ENCODE measurements around the gene PCA3.

The PCA3 gene

DNA sequence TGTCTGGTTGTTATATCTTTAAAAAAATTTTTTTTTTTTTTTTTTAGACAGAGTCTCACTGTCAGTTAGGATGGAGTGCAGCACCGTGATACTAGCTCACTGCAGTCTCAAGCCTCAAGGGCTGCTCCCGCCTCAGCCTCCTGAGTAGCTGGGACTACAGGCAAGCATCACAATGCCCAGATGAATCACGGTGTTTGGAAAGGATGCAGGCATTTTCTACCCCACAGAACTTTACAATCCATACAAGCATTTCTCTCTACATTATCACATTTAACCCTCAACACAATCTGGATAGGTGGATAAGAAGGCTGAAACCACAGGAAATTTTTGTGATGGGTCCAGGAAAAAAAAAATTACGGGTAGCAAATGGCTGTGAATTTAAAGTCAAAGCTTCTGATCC is 5.8 kb upstream of the PCA3 start:
- no peak for DNase-seq

DNA sequence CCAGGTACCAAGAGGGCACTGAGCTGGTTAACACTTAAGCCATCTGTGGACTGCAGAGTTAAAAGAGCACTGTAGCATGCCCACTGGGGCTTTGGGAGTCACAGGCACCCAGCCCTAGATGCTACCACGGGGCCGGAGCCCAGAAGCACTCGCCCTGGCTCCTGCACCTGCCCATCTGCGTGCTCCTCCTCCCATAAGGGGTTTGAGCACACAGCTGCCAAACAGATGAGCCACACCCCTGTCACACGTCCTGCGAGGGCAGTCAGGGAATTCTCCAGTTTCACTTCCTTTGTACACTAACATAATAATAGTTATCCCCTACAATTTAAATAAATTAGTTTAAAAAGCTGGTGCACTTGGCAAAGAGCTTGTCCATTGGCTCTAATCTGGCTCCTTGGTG is 4.5 kb upstream of the PCA3 start:
- DNase-seq: no peak

DNA sequence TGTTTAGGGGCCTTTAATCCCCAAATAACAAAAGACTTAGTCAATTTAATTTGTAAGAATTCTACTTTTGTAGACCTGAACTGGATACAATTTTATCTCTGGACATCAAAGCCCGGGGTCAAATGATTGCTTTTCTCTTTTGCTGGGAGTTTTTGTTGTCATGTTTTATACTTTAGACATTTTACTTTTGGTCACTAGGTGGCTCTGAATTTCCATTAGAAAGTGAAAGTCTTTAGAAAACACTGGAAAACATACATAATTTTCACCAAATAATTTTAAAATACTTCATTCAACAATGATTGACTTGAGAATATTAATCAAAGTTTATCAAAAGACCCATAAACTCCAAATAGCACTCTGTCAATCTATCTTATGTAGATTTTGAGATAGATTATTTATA is 2.8 kb upstream of the PCA3 start:
- no peak for DNase-seq

DNA sequence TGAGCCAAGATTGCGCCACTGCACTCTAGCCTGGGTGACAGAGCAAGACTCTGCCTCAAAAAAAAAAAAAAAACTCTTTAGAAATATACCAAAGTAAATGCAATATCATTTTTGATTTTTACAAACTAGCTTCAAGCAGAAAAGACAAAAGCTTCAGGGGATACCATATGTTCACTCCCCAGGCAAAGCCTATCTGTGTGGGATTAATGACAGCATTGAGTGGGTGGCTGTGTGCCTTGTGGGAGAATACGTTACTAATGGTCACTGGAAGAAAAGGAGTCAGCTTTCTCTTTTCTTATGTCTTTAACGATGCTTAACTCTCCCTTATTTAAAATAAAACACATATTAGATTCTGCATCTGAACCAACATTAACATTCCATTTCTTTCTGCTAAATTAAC is 1.9 kb downstream of the PCA3 start:
- no peak for DNase-seq

DNA sequence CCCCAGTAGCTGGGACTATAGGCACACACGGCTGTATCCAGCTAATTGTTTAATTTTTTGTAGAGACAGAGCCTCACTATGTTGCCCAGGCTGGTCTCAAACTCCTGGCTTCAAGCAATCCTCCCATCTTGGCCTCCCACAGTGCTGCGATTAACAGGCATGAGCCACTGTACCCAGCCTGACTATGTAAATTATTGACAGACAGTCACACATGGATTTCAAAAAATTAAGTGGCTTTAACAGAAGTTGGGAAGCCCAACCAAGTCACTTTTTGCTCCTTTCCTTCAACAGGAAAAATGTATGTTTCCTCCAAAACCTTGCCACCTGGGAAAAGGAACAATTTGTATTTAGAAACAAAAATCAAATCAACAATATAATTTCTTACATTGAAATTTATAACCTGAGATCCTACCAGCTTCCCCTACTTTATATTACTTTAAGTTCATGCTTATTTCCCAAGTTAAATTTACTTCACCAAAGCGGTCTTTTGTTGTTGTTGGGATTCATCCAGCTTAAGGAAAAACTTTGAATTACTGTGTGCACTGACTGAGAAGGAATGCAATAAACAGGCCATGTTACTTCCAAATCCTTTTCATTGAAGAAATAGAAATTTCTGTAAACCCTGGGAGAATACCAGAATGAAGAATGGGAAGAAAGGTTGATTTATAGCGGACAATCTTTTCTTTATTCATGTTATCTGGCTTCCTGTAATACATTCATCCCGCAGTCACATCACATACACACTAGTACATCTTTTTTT is 8.6 kb downstream of the PCA3 start:
- DNase-seq: no peak

DNA sequence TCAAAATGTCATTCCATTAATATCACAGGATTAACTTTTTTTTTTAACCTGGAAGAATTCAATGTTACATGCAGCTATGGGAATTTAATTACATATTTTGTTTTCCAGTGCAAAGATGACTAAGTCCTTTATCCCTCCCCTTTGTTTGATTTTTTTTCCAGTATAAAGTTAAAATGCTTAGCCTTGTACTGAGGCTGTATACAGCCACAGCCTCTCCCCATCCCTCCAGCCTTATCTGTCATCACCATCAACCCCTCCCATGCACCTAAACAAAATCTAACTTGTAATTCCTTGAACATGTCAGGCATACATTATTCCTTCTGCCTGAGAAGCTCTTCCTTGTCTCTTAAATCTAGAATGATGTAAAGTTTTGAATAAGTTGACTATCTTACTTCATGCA is 20.6 kb downstream of the PCA3 start:
- DNase-seq: no peak

DNA sequence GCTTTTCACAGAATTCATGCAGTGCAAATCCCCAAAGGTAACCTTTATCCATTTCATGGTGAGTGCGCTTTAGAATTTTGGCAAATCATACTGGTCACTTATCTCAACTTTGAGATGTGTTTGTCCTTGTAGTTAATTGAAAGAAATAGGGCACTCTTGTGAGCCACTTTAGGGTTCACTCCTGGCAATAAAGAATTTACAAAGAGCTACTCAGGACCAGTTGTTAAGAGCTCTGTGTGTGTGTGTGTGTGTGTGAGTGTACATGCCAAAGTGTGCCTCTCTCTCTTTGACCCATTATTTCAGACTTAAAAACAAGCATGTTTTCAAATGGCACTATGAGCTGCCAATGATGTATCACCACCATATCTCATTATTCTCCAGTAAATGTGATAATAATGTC is 21.3 kb downstream of the PCA3 start:
- DNase-seq: no peak

DNA sequence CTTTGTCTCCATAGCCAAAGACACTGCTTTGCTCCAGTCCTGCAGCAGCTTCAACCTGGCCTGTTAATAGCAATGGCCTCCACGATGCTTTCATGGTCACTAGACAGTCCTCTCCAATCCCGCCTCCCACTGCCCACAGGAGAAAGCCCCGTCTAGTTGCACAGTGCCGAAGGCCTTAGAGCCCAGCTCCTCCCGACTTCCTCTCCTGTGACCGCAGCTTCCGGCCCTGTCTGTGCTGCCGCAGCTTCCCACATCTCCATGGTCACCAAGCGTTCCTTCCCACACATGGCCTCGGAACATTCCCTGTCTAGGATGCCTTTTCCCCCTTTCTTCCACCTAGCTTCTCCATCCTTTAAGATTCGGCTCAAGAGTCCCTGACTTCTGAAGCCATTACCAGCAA is 23.4 kb downstream of the PCA3 start:
- no peak for DNase-seq

DNA sequence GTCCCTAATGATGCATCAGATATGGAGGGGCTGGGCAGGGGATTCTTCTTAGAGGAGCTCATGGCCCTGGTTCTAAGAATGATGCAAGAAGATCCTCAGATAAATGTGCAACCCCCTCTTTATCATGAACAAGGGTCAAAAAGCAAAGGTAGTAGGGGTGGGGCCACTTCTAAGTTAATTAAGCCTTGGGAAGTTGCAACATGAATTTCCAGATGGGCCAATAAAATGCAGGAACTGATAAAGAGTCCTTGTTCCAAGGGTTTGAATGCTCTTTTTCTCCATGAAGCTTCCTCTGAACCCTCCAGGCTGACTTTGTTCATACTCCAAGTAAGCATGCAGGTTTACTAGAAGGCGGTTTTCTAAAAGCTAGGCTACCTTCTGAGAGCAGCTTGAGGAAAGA is 25.6 kb downstream of the PCA3 start:
- DNase-seq: no peak

DNA sequence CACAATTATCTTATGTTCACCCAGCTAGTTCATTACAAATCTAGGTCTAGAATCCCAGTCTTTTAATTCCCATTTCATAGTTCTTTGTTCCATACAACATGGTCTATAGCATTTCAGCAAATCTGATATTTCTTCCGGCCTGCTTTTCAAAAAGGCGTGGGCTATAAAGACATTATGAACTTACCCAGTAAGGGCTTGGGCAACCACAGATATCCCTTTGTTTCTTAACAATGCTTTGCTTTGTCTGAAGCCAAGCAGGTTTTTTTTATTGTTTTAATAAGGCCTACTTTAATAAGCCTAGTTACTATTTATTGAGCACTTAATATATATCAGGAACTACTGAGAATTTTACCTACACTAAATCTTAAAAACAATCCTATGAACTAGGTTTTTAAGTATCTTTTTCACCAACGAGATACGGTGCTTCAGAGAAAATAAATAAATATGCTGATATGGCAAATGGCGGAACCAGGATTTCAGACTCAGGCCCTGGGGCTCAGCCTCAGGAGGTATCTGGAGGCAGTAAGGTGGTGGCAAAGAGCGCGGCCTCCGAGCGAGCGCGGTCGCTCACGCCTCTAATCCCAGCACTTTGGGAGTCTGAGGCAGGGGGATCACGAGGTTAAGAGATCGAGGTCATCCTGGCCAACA is 29.7 kb downstream of the PCA3 start:
- no peak for DNase-seq

DNA sequence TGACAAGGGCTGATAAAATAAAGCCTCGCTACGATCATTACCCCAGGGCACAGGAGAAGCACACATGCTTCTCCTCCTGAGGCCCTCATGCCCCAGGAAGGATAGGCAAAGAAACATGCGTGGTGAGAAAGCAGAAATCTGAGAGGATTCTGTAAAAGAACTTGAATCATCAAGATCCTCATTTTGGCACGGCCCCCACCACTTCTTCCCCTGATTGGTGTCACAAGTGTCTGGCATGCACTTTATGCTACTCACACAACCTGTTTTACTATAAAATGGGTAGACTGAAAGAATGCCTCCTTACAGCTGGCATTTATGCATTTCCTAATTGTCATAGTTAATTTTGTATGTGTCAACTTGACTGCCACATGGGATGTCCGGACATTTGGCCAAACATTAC is 32.1 kb downstream of the PCA3 start:
- DNase-seq: no peak

DNA sequence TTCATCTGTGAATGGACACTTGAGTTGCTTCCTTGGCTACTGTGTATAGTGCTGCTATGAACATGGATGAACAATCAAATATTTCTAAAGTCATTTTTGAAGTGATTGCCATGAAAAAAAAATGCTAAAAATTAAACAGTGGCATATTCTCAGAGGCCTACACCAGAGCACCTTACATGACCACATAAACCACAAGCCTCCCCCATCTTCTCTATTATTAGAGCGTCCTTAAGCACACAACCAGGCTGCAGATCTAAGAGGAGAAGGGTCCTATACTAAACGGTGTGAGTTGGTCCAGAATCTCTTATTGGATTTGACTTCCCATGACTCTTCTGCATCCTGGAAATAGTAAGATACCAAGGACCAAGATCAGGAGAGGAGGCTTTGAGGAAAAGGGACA is 34.3 kb downstream of the PCA3 start:
- no peak for DNase-seq

DNA sequence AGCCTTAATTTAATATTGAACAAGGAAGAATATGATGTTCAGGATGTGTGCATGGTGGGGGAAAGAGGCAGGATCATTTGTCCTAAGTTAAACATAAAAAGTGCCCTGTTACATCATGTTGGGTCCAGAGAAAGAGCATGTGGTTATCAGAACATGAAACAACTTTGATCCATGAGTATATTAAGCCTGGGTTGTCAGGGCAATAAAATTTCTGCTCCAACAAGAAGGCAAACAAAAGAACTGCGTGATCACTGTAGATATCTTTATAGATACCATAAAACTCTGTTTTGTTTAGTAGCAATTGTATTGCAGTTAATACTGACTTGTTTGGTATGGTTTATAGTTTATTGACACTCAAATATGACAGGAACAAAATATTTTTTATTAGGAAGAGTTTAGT is 35.2 kb downstream of the PCA3 start:
- no peak for DNase-seq

DNA sequence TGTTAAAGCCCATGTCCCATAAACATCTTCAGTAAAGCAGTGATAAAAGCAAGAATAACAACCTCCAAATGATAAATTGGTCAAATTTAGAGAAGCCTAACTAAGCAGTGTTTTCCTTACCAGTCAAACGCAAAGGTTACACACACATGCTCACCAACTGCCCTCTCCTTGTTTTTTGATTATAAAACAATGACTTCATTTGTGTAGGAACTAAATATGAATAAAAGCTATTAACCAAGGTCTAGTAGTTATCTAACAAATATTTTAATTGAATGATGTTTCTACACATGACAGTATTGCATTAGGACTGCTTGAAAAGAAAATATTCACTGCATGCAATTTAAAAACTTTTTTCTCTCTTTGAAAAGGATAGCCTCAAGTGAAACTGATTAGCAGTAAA is 36.7 kb downstream of the PCA3 start:
- DNase-seq: no peak

DNA sequence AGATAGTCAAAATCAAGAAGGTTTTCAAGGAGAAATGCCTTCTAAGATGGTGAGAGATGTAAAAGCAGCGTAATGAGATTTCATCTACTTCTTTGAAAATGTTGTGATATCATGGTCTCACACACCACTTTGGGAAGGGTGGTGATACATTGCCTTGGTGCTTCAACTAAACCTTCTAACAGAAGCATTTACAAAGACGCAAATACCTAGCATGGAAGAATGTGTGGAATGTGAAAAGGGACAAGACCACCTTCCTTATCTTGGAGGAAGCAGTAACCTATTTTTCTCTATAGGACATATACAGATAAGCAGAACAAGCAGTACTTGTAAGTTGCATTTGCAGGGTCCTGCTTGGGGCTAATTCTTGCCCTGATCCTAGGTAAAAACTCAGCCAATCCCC is 38.8 kb downstream of the PCA3 start:
- no peak for DNase-seq

DNA sequence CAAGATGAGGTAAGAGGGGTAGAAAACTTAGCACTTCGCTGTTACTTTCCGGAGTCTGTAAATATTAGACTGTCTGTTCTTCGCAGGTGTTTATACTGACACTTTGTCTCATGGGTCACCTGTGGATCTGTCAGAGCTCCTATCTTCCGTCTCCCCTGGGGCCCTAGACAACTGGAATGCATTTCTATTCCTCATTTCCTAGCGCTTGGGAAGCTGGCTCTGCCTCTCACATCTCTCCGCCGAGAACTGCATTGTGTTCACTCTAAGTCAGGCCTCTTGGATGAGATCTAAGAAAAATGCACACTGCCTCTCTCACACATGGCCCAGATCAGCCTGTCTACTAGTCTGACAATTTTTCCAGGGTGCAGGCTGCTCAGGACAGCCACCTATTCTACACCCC is 39.5 kb downstream of the PCA3 start:
- no peak for DNase-seq

DNA sequence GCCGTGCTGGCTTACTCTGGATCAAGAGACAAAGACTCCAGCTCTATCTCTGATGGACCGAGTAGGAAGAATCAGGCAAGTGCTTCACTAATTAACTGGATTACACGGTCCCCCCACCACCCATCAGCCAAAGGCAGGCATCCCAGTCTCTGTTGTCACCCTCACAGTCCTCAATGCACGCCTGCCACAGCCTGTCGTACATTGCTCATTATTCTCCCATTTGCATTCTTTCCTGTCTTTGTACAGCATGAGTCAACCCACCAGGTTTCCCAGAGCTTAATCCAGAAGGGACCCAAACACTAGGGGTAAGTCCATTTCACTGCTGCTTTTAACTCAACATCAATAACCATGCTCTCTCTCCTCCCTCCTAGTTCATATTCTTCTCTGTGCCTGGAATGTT is 44.4 kb downstream of the PCA3 start:
- DNase-seq: no peak

DNA sequence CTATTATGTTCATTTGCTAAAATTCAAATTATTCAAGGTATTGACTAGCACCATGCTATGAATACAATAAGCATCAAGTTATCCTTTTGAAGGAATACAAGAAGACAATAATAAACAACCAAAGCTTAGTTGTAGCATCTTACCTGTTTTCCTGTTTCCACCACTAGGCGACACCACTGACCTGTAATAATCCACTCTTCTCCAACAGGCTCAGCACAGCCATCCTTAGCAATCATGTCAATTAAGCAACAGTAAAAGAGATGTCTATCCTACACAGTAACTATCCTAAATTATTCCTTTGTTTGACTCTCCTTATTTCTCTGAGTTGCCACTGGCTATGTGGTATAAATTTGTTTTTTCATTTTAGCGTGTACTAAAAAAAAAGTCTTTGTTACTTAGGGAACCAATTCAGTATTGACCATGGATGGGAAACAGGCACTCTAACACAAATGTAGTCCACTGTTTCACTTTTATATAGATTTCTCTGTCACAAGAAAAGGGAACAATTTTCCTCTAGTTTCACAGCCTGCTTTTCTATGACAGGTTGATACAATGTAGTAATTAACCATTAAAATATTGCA is 46.2 kb downstream of the PCA3 start:
- DNase-seq: no peak

DNA sequence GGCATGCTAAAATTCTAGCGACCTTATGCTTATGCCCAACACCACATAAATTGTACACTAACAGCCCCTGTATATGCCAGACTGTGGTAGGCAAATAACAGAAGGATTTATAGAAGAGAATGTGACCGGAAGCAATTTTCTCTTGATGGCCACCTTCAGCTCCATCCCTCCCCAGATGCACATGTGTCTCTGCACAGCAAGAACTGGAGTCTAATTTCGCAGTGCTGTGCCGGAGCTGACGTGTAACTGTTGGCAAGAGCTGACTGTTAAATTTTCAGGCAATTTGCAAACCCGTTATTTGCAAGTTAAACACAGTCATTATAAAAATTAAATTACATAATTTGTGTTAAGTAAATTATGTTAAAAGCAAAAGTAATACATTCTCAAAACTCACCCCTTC is 48.4 kb downstream of the PCA3 start:
- no peak for DNase-seq

DNA sequence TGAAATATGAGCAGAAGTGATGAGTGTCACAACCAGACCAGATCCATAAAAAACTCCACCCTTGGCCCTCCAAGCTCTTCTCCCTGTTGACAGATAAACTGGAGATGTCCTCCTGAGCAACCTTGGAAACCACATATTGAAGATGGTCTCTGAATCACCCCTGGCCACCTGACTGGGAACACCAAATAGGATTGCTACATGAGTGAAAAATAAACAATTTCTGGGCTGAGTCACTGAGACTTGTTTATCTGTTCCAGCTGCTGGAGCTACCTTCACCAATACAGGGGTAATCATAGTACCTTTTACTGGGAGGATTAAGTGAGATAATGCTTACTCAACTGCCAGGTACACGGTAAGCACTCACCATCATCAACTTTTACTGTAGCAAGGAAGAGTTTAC is 53.3 kb downstream of the PCA3 start:
- DNase-seq: no peak

DNA sequence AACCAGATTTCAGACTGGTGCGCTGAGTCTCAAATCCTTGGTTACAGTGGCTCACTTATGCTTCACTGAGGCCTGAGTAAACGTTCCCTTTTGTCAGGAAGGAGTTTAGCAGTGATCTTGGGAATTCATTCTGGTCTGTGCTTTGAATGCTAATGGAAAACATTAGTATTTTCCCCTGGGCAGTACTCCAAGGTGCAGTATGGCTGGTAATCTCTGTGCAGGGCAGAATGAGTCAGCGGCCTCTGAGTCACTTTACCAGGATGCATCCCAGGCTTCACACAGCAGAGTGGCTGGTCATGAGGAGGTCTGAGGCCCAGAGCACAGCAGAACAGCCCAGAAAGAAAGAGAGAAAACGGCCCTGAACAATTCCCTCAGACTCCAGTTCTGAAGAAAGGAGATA is 54.0 kb downstream of the PCA3 start:
- DNase-seq: no peak

DNA sequence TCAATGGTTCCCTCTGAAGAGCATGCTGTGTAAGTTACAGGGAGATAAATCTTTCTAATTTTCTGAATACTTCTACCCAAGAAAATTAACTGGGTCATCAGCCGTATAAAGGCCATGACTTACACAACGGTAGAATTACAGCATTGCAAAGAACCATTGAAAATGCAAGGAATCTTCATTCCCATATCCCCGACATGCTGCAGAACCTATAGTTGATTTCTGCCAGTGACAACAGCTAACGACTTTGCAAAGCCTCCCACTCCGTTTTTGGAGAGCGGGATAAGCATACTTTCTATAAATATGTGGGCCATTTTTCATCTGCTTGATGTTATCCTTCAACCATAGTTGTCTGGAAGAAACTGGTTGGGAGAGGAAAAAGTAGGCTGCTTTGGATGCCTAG is 56.2 kb downstream of the PCA3 start:
- DNase-seq: no peak

DNA sequence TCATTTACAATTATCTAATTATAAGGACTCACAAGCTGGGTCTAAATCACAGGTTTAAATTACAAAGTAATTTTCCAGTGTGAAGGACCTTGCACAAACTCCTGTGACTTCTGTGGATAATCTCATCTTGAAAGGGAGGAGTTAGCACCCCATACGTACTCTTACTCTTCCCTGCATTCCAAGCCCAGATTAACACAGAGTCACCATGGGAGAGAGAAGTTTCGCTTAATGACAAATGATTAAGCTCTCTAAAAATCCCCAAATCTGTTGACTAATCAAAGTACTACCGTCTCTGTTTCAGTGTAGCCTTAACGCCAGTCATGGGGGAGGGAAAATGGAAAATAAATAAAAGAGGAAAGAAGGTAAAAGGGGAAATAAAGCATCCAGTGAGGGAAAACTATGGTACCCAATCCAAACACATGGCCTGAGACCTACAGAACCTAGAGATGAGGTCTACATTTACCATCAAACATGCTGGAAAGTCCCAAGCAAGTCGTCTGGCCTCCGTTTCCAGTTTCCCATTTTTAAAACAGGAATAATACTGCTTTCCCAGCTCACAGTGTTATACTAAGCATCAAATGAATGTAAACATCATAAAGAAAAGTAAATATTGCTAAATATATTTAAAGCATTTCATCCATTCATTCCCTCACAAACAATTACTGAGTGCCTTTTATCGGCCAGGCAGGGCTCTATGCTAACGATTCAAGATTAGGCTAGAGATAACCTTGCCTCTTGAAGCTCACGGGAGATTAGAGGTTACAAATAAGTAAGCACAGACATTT is 63.2 kb downstream of the PCA3 start:
- no peak for DNase-seq

DNA sequence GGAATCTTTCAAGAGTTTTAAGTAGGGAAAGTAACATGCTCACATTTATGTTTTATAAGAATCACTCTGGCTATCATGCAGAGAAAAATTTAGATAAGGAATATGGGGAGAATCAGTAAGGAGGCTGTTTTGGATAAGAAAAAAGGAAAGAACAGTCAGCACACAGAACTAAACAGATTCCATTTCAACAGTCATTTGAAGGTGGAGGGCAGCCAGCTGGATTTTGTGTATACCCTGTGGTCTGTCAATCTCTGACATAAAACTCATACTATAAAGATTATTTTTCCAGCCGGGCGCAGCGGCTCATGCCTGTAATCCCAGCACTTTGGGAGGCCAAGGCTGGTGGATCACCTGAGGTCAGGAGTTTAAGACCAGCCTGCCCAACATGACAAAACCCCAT is 64.2 kb downstream of the PCA3 start:
- no peak for DNase-seq
